HG02884 (cell line): ENCODE measurements around the gene CDH15.

Experiments
- ATAC-seq: cut with Tn5 transposase; IDR thresholded peaks from one replicate; pipeline ENCODE4 v1.9.1; 2021; ENCODE audit warnings: mild to moderate bottlenecking, moderate library complexity; ENCODE audit not compliant: unreplicated experiment

Gene CDH15

GRCh38 chr16:89140981-89141883, 30.3 kb upstream of the CDH15 start:
- no peak for ATAC-seq

- no peak for ATAC-seq
Observed at GRCh38 chr16:89141884-89142267, 29.7 kb upstream of the CDH15 start.

GRCh38 chr16:89142474-89143195, 28.9 kb upstream of the CDH15 start:
- ATAC-seq = no peak

GRCh38 chr16:89143201-89143741, 28.3 kb upstream of the CDH15 start:
- ATAC-seq = no peak

GRCh38 chr16:89143911-89144675, 27.5 kb upstream of the CDH15 start:
- ATAC-seq = no peak

GRCh38 chr16:89144681-89145080, 26.9 kb upstream of the CDH15 start:
- ATAC-seq = no peak

GRCh38 chr16:89145406-89146161, 26.0 kb upstream of the CDH15 start:
- no peak for ATAC-seq

GRCh38 chr16:89146211-89147005, 25.1 kb upstream of the CDH15 start:
- ATAC-seq = no peak

GRCh38 chr16:89147085-89147817, 24.3 kb upstream of the CDH15 start:
- no peak for ATAC-seq

GRCh38 chr16:89149386-89149785, 22.2 kb upstream of the CDH15 start:
- no peak for ATAC-seq

- ATAC-seq = no peak
Observed at GRCh38 chr16:89150090-89150835, 21.3 kb upstream of the CDH15 start.

GRCh38 chr16:89150981-89151380, 20.6 kb upstream of the CDH15 start:
- no peak for ATAC-seq

GRCh38 chr16:89152831-89153700, 18.5 kb upstream of the CDH15 start:
- no peak for ATAC-seq

GRCh38 chr16:89153848-89154271, 17.7 kb upstream of the CDH15 start:
- no peak for ATAC-seq

- ATAC-seq = no peak
Observed at GRCh38 chr16:89154390-89155183, 17.0 kb upstream of the CDH15 start.

- ATAC-seq = no peak
Observed at GRCh38 chr16:89155184-89155679, 16.3 kb upstream of the CDH15 start.
